ENCODE measurements around the gene STAM. TPM values are rescaled to one million over a fixed set of nuclear protein-coding genes. Genes with fewer than 3 reads are reported as not detected.

Gene STAM
- total RNA-seq, 2 experiments from 2014 or later: 12.9 to 18.2 TPM

DNA sequence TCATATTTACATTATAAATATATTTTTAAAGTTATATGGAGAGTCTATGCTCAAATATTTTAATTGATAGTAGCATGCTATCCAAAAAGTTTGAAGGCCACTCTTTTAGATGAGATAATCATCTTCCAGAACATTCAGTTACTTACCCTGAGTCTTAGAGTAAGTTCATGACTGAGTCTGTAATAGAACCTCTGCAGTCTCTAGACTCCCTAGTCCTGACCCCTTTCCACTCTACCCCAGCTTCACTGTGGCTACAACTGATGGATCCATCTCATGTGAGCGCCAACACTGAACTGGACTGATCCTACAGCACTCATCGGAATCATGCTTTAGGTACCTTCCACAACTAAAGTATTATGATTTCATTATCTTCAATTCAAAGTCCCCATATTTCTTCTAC is 36.9 kb upstream of the STAM start:
- Histone ChIP-seq H3K4me3 (ENCODE audit: low read depth, low read length, poor library complexity, severe bottlenecking) (no peak overlapping the region), H3K79me2 (ENCODE audit: insufficient read depth, low read depth, low read length) (no peaks in the 10 kb centered on the region), H2AFZ (ENCODE audit: low read length) (no peak overlapping the region), H3K36me3 (ENCODE audit: insufficient read depth, low read length) (no peaks in the 10 kb centered on the region), H3K9me3 (ENCODE audit: low read length) (no peaks in the 10 kb centered on the region), H4K20me1 (ENCODE audit: insufficient read depth, low read length) (no peaks in the 10 kb centered on the region), H3K4me1 (ENCODE audit: insufficient read depth, low read length, poor library complexity, severe bottlenecking) (no peaks in the 10 kb centered on the region), H3K27ac (ENCODE audit: low read depth, low read length, poor library complexity, severe bottlenecking) (no peak overlapping the region), H3K4me2 (ENCODE audit: low read length) (no peak overlapping the region), H3K9me2 (ENCODE audit: insufficient read depth, low read length) (no peaks in the 10 kb centered on the region)
- BruUV-seq (replicated peaks): no TSS peak
- no peak for DNase-seq (ENCODE audit: low spot score)
- TF ChIP-seq EZH2phosphoT487 (IDR thresholded peaks at IDR 0.05; ENCODE audit: borderline replicate concordance, low read depth, low read length): no peak
- TF ChIP-seq, protein P1, sequence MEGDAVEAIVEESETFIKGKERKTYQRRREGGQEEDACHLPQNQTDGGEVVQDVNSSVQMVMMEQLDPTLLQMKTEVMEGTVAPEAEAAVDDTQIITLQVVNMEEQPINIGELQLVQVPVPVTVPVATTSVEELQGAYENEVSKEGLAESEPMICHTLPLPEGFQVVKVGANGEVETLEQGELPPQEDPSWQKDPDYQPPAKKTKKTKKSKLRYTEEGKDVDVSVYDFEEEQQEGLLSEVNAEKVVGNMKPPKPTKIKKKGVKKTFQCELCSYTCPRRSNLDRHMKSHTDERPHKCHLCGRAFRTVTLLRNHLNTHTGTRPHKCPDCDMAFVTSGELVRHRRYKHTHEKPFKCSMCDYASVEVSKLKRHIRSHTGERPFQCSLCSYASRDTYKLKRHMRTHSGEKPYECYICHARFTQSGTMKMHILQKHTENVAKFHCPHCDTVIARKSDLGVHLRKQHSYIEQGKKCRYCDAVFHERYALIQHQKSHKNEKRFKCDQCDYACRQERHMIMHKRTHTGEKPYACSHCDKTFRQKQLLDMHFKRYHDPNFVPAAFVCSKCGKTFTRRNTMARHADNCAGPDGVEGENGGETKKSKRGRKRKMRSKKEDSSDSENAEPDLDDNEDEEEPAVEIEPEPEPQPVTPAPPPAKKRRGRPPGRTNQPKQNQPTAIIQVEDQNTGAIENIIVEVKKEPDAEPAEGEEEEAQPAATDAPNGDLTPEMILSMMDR (conservative IDR thresholded peaks at IDR 0.05; ENCODE audit: low read length): no peak
- ChIA-PET CTCF (ENCODE audit: unreplicated experiment) (no interaction called here), POLR2A (no interaction called here)
- intact Hi-C loops (cut with micrococcal nuclease; ENCODE audit: unreplicated experiment): loop anchor here (2.0 to 5.0 kb wide), 3 partner anchors 136 to 630 kb away; no protein-coding TSS in a partner anchor

DNA sequence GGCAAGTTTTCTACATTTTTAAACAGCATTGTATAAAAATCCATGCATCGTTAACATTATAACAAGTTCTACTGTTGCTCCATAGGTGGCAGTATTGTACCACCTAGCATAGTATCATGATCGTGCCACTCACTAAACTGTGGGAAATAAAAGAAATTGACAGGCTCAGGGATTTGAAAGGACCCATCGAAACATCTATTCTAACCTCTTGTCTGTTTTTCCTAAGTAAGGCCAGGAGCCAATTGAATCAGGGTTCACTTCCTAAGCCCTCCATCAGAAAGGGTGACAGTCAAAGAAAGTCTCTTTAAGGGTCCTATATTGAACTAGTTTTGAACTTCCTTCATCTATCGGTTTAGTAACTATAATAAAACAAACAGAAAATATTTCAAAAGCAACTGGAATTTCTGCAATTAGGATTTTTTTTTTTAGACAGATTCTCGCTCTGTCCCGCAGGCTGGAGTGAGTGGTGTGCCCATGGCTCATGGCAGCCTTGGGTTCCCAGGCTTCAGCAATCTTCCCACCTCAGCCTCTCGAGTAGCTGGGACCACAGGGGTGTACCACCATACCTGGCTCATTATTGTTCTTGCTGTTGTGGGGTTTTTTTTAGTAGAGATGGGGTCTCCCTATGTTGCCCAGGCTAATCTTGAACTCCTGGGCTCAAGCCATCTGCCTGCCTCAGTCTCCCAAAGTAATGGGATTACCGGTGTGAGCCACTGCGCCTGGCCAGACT is 36.2 kb upstream of the STAM start:
- no TSS peak for BruUV-seq (replicated peaks)
- Histone ChIP-seq H3K4me3 (ENCODE audit: low read depth, low read length, poor library complexity, severe bottlenecking) (no peak overlapping the region), H3K27ac (ENCODE audit: low read depth, low read length, poor library complexity, severe bottlenecking) (no peak overlapping the region), H4K20me1 (ENCODE audit: insufficient read depth, low read length) (no peaks in the 10 kb centered on the region), H3K36me3 (ENCODE audit: insufficient read depth, low read length) (no peaks in the 10 kb centered on the region), H3K79me2 (ENCODE audit: insufficient read depth, low read depth, low read length) (no peaks in the 10 kb centered on the region), H3K4me2 (ENCODE audit: low read length) (no peak overlapping the region), H3K9me2 (ENCODE audit: insufficient read depth, low read length) (no peaks in the 10 kb centered on the region), H3K9me3 (ENCODE audit: low read length) (no peaks in the 10 kb centered on the region), H3K4me1 (ENCODE audit: insufficient read depth, low read length, poor library complexity, severe bottlenecking) (no peaks in the 10 kb centered on the region), H2AFZ (ENCODE audit: low read length) (no peak overlapping the region; the same call in 1 of the 2 replicates)
- DNase-seq (ENCODE audit: low spot score): peak; percentile 72
- POLR2A ChIA-PET: no interaction called here
- CTCF ChIA-PET (ENCODE audit: unreplicated experiment): no interaction called here
- intact Hi-C loops (cut with micrococcal nuclease; ENCODE audit: unreplicated experiment): loop anchor here (2.0 to 5.0 kb wide), 3 partner anchors 135 to 630 kb away; no protein-coding TSS in a partner anchor
- TF ChIP-seq EZH2phosphoT487 (IDR thresholded peaks at IDR 0.05; ENCODE audit: borderline replicate concordance, low read depth, low read length): no peak
- TF ChIP-seq, protein P1 (conservative IDR thresholded peaks at IDR 0.05; ENCODE audit: low read length): peak; percentile 96

DNA sequence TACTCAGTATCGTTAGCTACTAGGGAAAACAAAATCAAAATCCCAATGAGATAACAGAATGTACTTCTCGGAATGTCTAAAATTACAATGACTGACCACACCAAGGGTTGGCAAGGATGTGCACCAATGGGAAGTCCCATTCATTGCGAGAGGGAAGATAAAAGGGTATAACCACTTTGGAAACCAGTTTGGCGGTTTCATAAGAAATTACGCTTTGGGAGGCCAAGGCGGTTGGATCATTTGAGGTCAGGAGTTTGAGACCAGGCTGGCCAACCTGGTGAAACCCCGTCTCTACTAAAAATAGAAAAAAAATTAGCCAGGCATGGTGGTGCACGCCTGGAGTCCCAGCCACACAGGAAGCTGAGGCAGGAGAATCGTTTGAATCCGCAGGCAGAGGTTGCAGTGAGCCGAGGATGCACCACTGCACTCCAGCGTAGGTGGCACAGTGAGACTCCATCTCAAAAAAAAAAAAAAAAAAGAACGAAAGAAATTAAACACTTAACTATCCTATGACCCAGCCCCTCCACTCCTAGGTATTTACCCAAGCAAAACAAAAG is 34.4 kb upstream of the STAM start:
- Histone ChIP-seq H3K4me1 (ENCODE audit: insufficient read depth, low read length, poor library complexity, severe bottlenecking) (no peaks in the 10 kb centered on the region), H3K27ac (ENCODE audit: low read depth, low read length, poor library complexity, severe bottlenecking) (no peak overlapping the region), H3K9me2 (ENCODE audit: insufficient read depth, low read length) (no peaks in the 10 kb centered on the region), H3K79me2 (ENCODE audit: insufficient read depth, low read depth, low read length) (no peaks in the 10 kb centered on the region), H3K9me3 (ENCODE audit: low read length) (no peaks in the 10 kb centered on the region), H4K20me1 (ENCODE audit: insufficient read depth, low read length) (no peaks in the 10 kb centered on the region), H3K36me3 (ENCODE audit: insufficient read depth, low read length) (no peaks in the 10 kb centered on the region), H2AFZ (ENCODE audit: low read length) (no peak overlapping the region), H3K4me2 (ENCODE audit: low read length) (no peak overlapping the region), H3K4me3 (ENCODE audit: low read depth, low read length, poor library complexity, severe bottlenecking) (no peak overlapping the region)
- CTCF ChIA-PET (ENCODE audit: unreplicated experiment): no interaction called here
- intact Hi-C loops (cut with micrococcal nuclease; ENCODE audit: unreplicated experiment): loop anchor here (5.0 kb wide), 2 partner anchors 493 to 628 kb away; no protein-coding TSS in a partner anchor
- BruUV-seq (replicated peaks): no TSS peak
- no peak for DNase-seq (ENCODE audit: low spot score)
- TF ChIP-seq, protein P1 (conservative IDR thresholded peaks at IDR 0.05; ENCODE audit: low read length): no peak
- no peak for TF ChIP-seq EZH2phosphoT487 (IDR thresholded peaks at IDR 0.05; ENCODE audit: borderline replicate concordance, low read depth, low read length)
- POLR2A ChIA-PET: interaction anchor here (0.6 kb wide), 1 partner anchor 842 kb away, joined by 8 read pairs; no protein-coding TSS in a partner anchor
